ENCODE measurements around the gene ECSIT.
"Not testable (repeated sequence)": the region's sequence is repeated elsewhere in the genome, so short reads cannot be mapped to it uniquely, and the experiment has no call there.

Gene ECSIT

DNA sequence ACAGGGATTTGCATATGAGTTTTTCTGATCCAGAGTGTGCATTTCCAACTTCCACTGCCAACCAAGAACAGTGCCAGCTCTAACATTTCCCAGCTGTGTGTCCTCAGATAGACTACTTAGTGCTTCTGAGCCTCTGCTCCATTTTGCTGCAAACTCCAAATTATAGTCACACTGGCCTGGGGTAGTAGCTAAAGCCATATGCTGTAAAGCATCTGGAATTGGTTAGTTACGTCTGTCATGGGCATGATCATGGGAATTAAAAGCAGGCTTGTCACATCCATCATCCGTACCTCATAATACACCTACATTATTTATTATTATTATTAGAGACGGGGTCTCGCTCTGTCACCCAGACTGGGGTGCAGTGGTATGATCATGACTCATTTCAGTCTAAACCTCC is 55.2 kb downstream of the ECSIT start:
- no peak for DNase-seq

DNA sequence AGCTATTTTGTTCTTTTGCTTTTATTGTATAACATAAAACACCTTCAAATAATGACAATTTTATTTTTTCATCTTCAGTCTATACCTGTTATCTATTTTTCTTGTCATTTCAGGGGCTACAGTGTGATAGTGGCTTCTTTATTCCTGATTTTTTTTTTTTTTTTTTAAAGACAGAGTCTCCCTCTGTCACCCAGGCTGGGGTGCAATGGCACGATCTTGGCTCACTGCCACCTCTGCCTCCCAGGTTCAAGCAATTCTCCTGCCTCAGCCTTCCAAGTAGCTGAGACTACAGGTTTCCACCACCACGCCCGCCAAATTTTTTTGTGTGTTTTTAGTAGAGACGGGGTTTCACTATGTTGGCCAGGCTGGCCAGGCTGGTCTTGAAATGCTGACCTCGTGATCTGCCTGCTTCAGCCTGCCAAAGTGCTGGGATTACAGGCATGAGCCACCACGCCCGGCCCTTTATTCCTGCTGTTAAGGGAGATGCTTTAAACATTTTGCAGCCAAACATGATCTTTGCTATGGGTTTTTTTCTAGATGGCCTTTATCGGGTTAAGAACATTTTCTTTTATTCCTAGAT is 60.6 kb downstream of the ECSIT start:
- not testable (repeated sequence) for DNase-seq

DNA sequence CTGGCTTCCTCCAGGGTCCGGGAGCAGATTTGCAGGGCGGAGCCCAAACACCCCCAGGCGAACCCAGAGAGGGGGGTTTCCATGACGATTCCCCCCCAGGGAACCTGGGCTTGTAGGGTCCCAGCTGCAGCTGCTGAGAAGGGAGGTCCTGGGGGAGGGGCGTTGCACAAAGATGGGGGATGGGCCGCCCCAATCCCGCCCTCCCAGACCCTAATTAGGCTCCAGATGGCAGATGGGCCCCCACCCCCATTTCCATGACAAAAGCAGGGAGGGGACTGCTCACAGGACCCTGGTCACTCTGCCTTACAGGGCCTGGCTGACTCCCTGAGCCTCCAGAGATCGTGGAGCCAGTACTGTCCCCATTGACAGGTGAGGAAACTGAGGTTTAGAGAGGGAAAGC is 63.3 kb downstream of the ECSIT start:
- DNase-seq, result no peak

DNA sequence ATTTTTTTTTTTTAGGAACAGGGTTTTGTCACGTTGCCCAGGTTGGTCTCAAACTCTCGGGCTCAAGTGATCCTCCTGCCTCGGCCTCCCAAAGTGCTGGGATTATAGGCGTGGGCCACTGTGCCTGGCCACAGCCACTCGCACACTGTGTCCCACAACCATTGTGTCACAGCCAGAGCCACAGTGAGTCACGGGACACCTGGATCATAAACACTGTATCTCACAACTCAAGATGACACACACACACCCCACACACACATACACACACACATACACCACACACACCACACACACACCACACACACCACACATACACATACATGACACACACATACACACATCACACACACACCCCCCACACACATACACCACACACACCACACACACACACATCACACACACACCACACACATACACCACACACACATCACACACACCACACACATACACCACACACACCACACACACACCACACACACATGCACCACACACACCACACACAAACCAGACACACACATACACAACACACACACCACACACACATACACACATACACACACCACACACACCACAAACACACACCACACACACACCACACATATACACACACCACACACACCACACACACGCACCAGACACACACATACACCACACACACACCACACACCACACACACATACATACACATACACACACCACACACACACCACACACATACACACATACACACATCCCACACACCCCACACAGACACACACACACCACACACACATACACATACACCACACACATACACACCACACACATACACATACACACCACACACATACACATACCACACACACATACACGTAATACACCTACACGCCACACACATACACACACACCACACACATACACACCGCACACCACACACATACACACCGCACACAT is 64.3 kb downstream of the ECSIT start:
- DNase-seq, result no peak

DNA sequence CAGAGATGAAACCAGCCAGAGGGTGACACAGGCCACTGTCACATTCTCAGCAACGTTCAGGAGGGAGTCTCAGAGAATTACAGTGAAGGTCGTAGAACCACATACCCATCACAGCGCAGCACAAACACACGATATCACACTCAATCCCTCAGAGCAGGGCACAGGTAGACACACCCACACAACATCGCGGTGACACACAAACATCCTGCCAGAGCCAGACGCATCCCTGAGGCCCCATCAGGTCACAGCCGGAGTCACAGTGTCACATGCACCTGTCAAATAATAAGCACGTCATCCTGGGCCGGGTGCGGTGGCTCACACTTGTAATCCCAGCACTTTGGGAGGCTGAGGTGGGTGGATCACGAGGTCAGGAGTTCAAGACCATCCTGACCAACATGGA is 65.5 kb downstream of the ECSIT start:
- DNase-seq, result no peak

DNA sequence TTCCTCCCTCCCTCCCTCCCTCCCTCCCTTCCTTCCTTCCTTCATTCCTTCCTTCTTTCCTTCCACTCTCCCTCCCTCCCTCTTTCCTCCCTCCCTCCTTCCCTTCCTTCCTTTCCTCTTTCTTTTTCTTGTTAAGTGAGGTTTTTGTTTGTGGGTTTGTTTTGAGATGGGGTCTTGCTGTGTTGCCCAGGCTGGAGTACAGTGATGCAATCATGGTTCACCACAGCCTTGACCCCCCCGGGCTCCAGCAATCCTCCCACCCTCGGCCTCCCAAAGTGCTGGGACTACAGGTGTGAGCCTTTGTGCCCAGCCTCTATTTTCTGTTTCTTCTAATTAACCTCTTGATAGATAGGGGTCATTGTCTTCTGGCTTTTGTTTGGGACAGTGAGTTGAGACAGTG is 67.5 kb downstream of the ECSIT start:
- no peak for DNase-seq

DNA sequence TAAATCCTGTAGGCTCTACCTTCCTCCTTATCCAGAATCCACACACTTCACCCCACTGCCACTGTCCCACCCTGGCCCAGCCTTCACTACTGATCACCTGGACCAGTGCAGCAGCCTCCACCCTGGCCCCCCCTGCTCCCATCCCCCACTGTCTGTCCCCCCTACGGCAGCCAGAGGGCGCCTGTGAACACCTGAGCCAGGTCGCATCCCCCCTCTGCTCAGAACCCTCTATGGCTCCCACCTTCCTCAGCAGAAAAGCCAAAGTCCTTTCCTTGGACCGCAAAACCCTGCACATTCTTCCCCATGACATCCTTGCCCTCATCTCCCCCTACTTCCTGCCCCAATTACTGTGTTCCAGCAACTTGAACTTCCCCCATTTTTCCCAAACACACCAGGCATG is 68.7 kb downstream of the ECSIT start:
- peak; percentile 19 for DNase-seq

DNA sequence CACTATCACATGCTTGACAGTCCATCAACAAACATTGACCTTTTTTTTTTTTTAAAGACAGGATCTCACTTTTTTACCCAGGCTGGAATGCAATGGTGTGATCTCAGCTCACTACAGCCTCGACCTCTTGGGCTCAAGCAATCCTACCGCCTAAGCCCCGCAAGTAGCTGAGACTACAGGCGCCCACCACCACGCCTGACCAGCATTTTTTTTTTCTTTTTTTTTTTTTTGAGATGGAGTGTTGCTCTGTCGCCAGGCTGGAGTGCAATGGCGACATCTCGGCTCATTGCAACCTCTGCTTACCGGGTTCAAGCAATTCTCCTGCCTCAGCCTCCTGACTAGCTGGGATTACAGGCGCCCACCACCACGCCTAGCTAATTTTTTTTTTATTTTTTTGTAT is 70.0 kb downstream of the ECSIT start:
- not testable (repeated sequence) for DNase-seq

DNA sequence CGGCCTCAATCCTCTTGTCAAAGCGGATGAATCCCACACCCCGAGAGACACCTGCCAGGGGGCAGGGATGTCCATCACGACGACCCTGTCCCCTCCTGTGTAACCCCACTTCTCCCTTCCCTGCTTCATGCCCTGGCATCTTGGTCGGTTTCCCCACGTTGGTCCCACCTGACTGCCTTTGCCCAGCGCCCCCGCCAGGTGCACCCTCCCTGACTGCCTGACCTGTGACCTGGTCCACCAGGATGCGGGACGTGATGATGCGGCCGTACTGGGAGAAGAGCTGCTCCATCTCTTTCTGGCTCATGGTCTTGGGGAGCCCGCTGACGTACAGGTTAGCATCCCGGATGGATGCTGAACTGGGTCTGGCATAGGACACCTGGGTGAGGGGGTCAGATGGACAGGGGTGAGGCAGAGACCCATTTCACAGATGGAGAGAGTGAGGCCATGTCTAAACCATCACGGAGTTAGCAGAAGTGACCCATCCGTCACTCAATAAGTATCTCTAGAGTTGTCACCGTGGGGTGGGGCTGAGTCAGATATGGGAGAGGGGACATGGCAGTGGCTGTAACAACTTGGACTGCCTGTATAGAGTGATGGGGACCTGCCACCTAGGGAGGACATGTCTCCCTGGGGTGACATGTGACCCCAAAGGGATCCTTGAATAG is 70.6 kb downstream of the ECSIT start:
- DNase-seq, result no peak

DNA sequence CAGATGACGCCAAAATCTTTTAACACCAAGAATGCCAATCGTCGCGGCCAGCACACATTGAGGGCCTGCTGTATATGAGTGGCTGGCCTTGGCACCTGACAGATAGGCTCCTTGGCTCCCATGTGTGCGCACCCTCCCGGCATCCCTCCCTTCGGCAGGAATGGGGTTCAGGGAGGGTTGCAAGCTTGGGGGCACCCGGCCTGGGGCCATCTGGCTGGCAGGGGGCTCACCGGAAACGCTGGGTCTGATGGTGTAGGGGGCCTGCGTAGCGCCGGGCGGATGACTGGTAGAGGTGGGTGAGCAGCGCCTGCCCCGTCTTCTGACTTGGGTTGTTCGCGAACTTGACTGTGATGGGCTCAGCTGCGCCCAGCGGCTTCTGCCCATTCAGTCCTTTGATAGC is 71.1 kb downstream of the ECSIT start:
- DNase-seq, result no peak

DNA sequence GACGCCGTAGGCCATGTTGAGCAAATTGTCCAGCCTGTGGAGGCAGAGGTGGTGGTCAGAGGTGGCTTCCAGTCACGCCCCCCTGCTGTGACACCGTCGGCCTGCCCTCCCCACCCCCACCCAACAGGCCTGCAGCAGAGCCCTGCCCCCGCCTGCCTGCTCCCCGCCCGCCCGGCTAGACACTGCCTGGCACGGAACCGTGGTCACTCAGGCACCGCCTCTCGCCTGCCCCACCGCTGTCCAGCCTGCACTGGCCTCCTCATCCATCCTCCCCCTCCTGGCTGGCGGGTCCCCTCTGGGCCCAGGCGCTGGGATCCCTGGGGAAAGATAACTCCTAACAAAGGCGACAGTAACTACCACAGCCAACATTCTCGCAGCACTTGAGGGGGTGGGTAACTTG is 71.8 kb downstream of the ECSIT start:
- no peak for DNase-seq

DNA sequence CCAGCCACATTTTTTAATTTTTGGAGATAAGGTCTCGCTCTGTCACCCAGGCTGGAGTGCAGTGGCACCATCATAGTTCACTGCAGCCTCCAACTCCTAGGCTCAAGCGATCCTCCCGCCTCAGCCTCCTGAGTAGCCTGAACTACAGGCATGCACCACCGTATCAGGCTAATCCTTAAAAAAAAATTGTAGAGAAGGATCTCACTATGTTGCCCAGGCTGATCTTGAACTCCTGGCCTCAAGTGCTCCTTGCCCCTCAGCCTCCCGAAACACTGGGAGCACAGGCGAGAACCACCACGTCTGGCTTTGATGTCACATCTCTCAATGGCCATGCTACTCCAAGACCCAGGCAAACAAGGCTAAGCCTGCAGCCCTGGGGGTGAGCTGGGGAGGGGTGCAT is 72.3 kb downstream of the ECSIT start:
- DNase-seq, result no peak
